HepG2 (cell line): Measurements from ENCODE around the gene SLC6A8. TPM values are rescaled to one million over a fixed set of nuclear protein-coding genes. Genes with fewer than 3 reads are reported as not detected.

Source experiments
- ATAD3A ChIP-seq: sonication (generic); formaldehyde crosslinking; IDR thresholded peaks from 2 replicates; pipeline ENCODE4 v1.4.0; 2020; ENCODE audit warnings: missing genetic modification reagents
- EZH2 ChIP-seq: conservative IDR thresholded peaks from 2 replicates; pipeline ENCODE4 v1.6.1; 2012; ENCODE audit warnings: mild to moderate bottlenecking, low read depth, low read length, moderate library complexity
- HDAC6 ChIP-seq: fragments of 200-600 bp; sonication (generic); IDR thresholded peaks from 2 replicates; pipeline ENCODE4 v1.7.0; 2017; ENCODE audit warnings: mild to moderate bottlenecking, antibody characterized with exemption, low read length, low read depth
- HOXD1 ChIP-seq: sonication (generic); formaldehyde crosslinking; IDR thresholded peaks from 2 replicates; pipeline ENCODE4 v1.5.0; 2020; ENCODE audit warnings: missing genetic modification reagents
- IRF2 ChIP-seq: IDR thresholded peaks from 2 replicates; pipeline ENCODE4 v1.6.1; 2018; ENCODE audit warnings: missing genetic modification reagents, missing compliant biosample characterization
- MAFK ChIP-seq, 2 experiments: IDR thresholded peaks in 1 of 2; conservative IDR thresholded peaks in 1 of 2; 2 replicates each; pipeline ENCODE4 v1.6.1; 2011; ENCODE audit warnings: improper control_type of control experiment in 2 of 2, low read length in 2 of 2
- NCOA2 ChIP-seq: sonication (generic); formaldehyde crosslinking; IDR thresholded peaks from 2 replicates; pipeline ENCODE4 v1.8.0; 2022; ENCODE audit warnings: inconsistent platforms
- NFIB ChIP-seq: sonication (generic); formaldehyde crosslinking; IDR thresholded peaks from 2 replicates; pipeline ENCODE4 v1.9.0; 2021; ENCODE audit warnings: missing genetic modification reagents, mild to moderate bottlenecking, borderline replicate concordance
- REPIN1 ChIP-seq: sonication (generic); formaldehyde crosslinking; IDR thresholded peaks from 2 replicates; pipeline ENCODE4 v1.8.0; 2022; ENCODE audit warnings: missing genetic modification reagents, low read depth, mild to moderate bottlenecking, borderline replicate concordance
- RXRB ChIP-seq: IDR thresholded peaks from 2 replicates; pipeline ENCODE4 v1.6.1; 2016; ENCODE audit warnings: borderline replicate concordance, missing genetic modification reagents, missing compliant biosample characterization
- SIX1 ChIP-seq: sonication (generic); formaldehyde crosslinking; IDR thresholded peaks from 2 replicates; pipeline ENCODE4 v1.4.0; 2020; ENCODE audit warnings: missing genetic modification reagents, borderline replicate concordance
- SMYD3 ChIP-seq: sonication (generic); formaldehyde crosslinking; IDR thresholded peaks from 2 replicates; pipeline ENCODE4 v1.8.1; 2023; ENCODE audit warnings: mild to moderate bottlenecking, missing genetic modification reagents
- TIGD3 ChIP-seq: sonication (generic); formaldehyde crosslinking; IDR thresholded peaks from 2 replicates; pipeline ENCODE4 v1.5.1; 2020; ENCODE audit warnings: mild to moderate bottlenecking, missing genetic modification reagents, borderline replicate concordance
- TMF1 ChIP-seq: sonication (generic); formaldehyde crosslinking; IDR thresholded peaks from 2 replicates; pipeline ENCODE4 v1.8.1; 2022; ENCODE audit warnings: low read depth, missing genetic modification reagents
- XBP1 ChIP-seq: sonication (generic); formaldehyde crosslinking; IDR thresholded peaks from 2 replicates; pipeline ENCODE4 v1.5.0; 2020; ENCODE audit warnings: missing genetic modification reagents
- ZBTB20 ChIP-seq: sonication (generic); formaldehyde crosslinking; IDR thresholded peaks from 2 replicates; pipeline ENCODE4 v1.8.1; 2023; ENCODE audit warnings: missing genetic modification reagents, low read depth, mild to moderate bottlenecking, borderline replicate concordance
- ZKSCAN1 ChIP-seq: fragments of 150-350 bp; IDR thresholded peaks from 2 replicates; pipeline ENCODE4 v1.6.1; 2014; ENCODE audit warnings: low read length
- ZNF20 ChIP-seq: sonication (generic); formaldehyde crosslinking; IDR thresholded peaks from 2 replicates; pipeline ENCODE4 v1.4.0; 2020; ENCODE audit warnings: mild to moderate bottlenecking, moderate library complexity, missing genetic modification reagents
- ZNF256 ChIP-seq: sonication (generic); formaldehyde crosslinking; conservative IDR thresholded peaks from 2 replicates; pipeline ENCODE4 v1.4.0; 2020; ENCODE audit warnings: missing genetic modification reagents
- ZNF431 ChIP-seq: sonication (generic); formaldehyde crosslinking; IDR thresholded peaks from 2 replicates; pipeline ENCODE4 v1.9.0; 2022; ENCODE audit warnings: missing genetic modification reagents, low read depth, mild to moderate bottlenecking, borderline replicate concordance
- ZNF547 ChIP-seq: sonication (generic); formaldehyde crosslinking; IDR thresholded peaks from 2 replicates; pipeline ENCODE4 v1.5.1; 2020; ENCODE audit warnings: mild to moderate bottlenecking, missing genetic modification reagents
- ZNF691 ChIP-seq: sonication (generic); formaldehyde crosslinking; IDR thresholded peaks from 2 replicates; pipeline ENCODE4 v1.4.0; 2020; ENCODE audit warnings: missing genetic modification reagents, low read depth, mild to moderate bottlenecking, borderline replicate concordance
- ZNF749 ChIP-seq: sonication (generic); formaldehyde crosslinking; IDR thresholded peaks from 2 replicates; pipeline ENCODE4 v1.8.0; 2022; ENCODE audit warnings: mild to moderate bottlenecking, missing genetic modification reagents, moderate library complexity, borderline replicate concordance
- ZNF879 ChIP-seq: sonication (generic); formaldehyde crosslinking; IDR thresholded peaks from 2 replicates; pipeline ENCODE4 v1.8.1; 2023; ENCODE audit warnings: missing genetic modification reagents
- ZSCAN22 ChIP-seq: sonication (generic); formaldehyde crosslinking; IDR thresholded peaks from 2 replicates; pipeline ENCODE4 v1.4.0; 2020; ENCODE audit warnings: mild to moderate bottlenecking, missing genetic modification reagents
- polyA plus RNA-seq, 8 experiments: library from polyadenylated mRNA; depleted of rRNA in 3 of 8; stranded (reverse) in 7 of 8; unstranded in 1 of 8; fragments of >200 nt; fragmentation: Illumina TruSeq in 4 of 8; extraction: Trizol in 4 of 8; gene quantifications; 2 replicates each; pipeline versions ENCODE4 v1.2.1 to v1.2.3, GENCODE V29; 2011 to 2016; ENCODE audit warnings: low read depth in 4 of 8, missing spikeins in 1 of 8, mixed read lengths in 1 of 8; ENCODE audit not compliant: insufficient read depth in 1 of 8
- total RNA-seq, 5 experiments: library from RNA; depleted of rRNA; stranded (reverse); fragments of >200 nt; fragmentation: Illumina TruSeq; extraction: Trizol; gene quantifications; 2 replicates each; pipeline ENCODE4 v1.2.3, GENCODE V29; 2016; ENCODE audit warnings: low read depth in 1 of 5
- TF ChIP-seq, protein P1 (sequence below): sonication (generic); formaldehyde crosslinking; IDR thresholded peaks from 2 replicates; pipeline ENCODE4 v1.4.0; 2020; ENCODE audit warnings: mild to moderate bottlenecking, missing genetic modification reagents

SLC6A8 gene
- total and polyA plus RNA-seq, 2 of the 13 experiments (the other 11 are each of a cell fraction or from before 2014, with no cell fraction given) = 13.9 to 176 TPM

GRCh38 chrX:153645921-153646488 lies 41.7 kb upstream of the SLC6A8 start (continued):
- TF ChIP-seq ZSCAN22 = no peak
- TF ChIP-seq, protein P1, sequence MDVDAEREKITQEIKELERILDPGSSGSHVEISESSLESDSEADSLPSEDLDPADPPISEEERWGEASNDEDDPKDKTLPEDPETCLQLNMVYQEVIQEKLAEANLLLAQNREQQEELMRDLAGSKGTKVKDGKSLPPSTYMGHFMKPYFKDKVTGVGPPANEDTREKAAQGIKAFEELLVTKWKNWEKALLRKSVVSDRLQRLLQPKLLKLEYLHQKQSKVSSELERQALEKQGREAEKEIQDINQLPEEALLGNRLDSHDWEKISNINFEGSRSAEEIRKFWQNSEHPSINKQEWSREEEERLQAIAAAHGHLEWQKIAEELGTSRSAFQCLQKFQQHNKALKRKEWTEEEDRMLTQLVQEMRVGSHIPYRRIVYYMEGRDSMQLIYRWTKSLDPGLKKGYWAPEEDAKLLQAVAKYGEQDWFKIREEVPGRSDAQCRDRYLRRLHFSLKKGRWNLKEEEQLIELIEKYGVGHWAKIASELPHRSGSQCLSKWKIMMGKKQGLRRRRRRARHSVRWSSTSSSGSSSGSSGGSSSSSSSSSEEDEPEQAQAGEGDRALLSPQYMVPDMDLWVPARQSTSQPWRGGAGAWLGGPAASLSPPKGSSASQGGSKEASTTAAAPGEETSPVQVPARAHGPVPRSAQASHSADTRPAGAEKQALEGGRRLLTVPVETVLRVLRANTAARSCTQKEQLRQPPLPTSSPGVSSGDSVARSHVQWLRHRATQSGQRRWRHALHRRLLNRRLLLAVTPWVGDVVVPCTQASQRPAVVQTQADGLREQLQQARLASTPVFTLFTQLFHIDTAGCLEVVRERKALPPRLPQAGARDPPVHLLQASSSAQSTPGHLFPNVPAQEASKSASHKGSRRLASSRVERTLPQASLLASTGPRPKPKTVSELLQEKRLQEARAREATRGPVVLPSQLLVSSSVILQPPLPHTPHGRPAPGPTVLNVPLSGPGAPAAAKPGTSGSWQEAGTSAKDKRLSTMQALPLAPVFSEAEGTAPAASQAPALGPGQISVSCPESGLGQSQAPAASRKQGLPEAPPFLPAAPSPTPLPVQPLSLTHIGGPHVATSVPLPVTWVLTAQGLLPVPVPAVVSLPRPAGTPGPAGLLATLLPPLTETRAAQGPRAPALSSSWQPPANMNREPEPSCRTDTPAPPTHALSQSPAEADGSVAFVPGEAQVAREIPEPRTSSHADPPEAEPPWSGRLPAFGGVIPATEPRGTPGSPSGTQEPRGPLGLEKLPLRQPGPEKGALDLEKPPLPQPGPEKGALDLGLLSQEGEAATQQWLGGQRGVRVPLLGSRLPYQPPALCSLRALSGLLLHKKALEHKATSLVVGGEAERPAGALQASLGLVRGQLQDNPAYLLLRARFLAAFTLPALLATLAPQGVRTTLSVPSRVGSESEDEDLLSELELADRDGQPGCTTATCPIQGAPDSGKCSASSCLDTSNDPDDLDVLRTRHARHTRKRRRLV (CRISPR knock-in tag) = no peak
- TF ChIP-seq NFIB = no peak
- TF ChIP-seq ZNF20 (CRISPR knock-in tag) = no peak
- TF ChIP-seq ZNF547 (CRISPR knock-in tag) = no peak
- TF ChIP-seq SMYD3 (CRISPR knock-in tag) = no peak
- no peak for TF ChIP-seq ZNF749 (CRISPR knock-in tag)
- no peak for TF ChIP-seq ATAD3A (CRISPR knock-in tag)
- no peak for TF ChIP-seq IRF2
- TF ChIP-seq HDAC6 = no peak
- TF ChIP-seq SIX1 (CRISPR knock-in tag) = no peak
- no peak for TF ChIP-seq ZNF256 (CRISPR knock-in tag)
- TF ChIP-seq EZH2 = no peak
- TF ChIP-seq HOXD1 (CRISPR knock-in tag) = no peak
- no peak for TF ChIP-seq ZBTB20 (CRISPR knock-in tag)
- no peak for TF ChIP-seq TIGD3 (CRISPR knock-in tag)
- TF ChIP-seq MAFK (conservative IDR thresholded peaks at IDR 0.05 in 1 of 2, IDR thresholded peaks at IDR 0.05 in 1 of 2; ENCODE audit: low read length in 2 of 2) = peak; percentile 60 to 73
- TF ChIP-seq REPIN1 (CRISPR knock-in tag) = no peak
- TF ChIP-seq NCOA2 (CRISPR knock-in tag) = peak; percentile 67
- no peak for TF ChIP-seq ZNF431 (CRISPR knock-in tag)
- peak; percentile 96 for TF ChIP-seq ZNF691 (CRISPR knock-in tag)
- TF ChIP-seq ZNF879 (CRISPR knock-in tag) = no peak
- no peak for TF ChIP-seq ZKSCAN1
- no peak for TF ChIP-seq XBP1 (CRISPR knock-in tag)
- TF ChIP-seq TMF1 (CRISPR knock-in tag) = no peak
- peak; percentile 78; the same call in 1 of the 2 replicates for TF ChIP-seq RXRB
